GM13977 (cell line): ENCODE measurements around the gene REXO1.

Experiments used
- DNase-seq: peaks from one replicate; pipeline ENCODE4 v3.0.0; 2012; ENCODE audit warnings: low spot score
- CTCF ChIP-seq: IDR thresholded peaks from 2 replicates; pipeline ENCODE4 v1.5.1; 2012; ENCODE audit warnings: mild to moderate bottlenecking, control low read depth; ENCODE audit not compliant: insufficient read depth; ENCODE audit errors: extremely low read depth, missing control alignments
- in situ Hi-C: fragments of 300-500 bp; cut with MboI; formaldehyde crosslinking; loops from one replicate; pipeline ENCODE4 v1.12.0; 2022; ENCODE audit warnings: low sequenced_read_pairs, low pct_unique_long_range_greater_than_20kb, mixed read lengths, inconsistent platforms; ENCODE audit not compliant: unreplicated experiment

REXO1 gene

GRCh38 chr19:1845642-1846041, 2.6 kb downstream of the REXO1 start:
- in situ Hi-C loops: no loop called here
- TF ChIP-seq CTCF: no peak
- no peak for DNase-seq

GRCh38 chr19:1845125-1845515, 3.2 kb downstream of the REXO1 start:
- DNase-seq: no peak
- in situ Hi-C loops: no loop called here
- no peak for TF ChIP-seq CTCF

GRCh38 chr19:1844513-1845124, 3.7 kb downstream of the REXO1 start:
- in situ Hi-C loops: no loop called here
- TF ChIP-seq CTCF: no peak

GRCh38 chr19:1843646-1844394, 4.5 kb downstream of the REXO1 start:
- no peak for DNase-seq
- TF ChIP-seq CTCF: no peak
- in situ Hi-C loops: no loop called here

More at GRCh38 chr19:1844513-1845124, 3.7 kb downstream of the REXO1 start:
- DNase-seq: no peak

GRCh38 chr19:1843116-1843515, 5.2 kb downstream of the REXO1 start:
- no peak for TF ChIP-seq CTCF
- no peak for DNase-seq
- in situ Hi-C loops: no loop called here

- in situ Hi-C loops: no loop called here
- TF ChIP-seq CTCF: no peak
These were observed 6.9 kb downstream of the REXO1 start for GRCh38 chr19:1841209-1841924.

More at GRCh38 chr19:1841209-1841924, 6.9 kb downstream of the REXO1 start:
- no peak for DNase-seq
